ENCODE measurements around the gene SLC25A24. TPM values are rescaled to one million over a fixed set of nuclear protein-coding genes. Genes with fewer than 3 reads are reported as not detected.

The SLC25A24 gene
- total and polyA plus RNA-seq, 9 of the 15 experiments (the other 6 are each of a cell fraction or from before 2014, with no cell fraction given), result 6.9 to 34.9 (median 25.4) TPM

DNA sequence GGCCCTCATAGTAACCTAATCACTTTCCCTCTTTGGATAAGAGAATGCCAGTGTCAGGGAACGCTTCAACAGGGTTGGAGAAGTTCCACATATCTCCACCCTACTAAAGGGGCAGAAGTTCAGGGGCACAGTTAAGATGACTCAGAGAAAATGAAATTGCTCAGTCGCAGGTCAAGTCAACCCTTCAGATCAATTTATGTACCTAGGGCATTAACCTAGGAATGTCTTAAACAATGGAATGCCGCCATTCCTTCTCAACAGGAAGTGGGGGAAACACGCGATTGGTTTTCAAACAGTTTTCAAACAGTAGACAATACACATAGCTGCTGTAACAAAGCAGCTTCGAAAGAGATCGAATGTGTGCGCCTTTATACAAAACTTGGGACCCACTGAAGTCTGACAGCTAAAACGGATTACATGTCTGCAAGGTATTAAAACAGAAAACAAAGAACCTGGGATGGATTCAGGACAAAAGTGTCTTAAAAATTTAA lies 897 bp downstream of the SLC25A24 start (continued):
- no peak for TF ChIP-seq RCOR1 (IDR thresholded peaks at IDR 0.05; ENCODE audit: borderline replicate concordance in 1 of 2, low read depth in 2 of 2, low read length in 2 of 2)
- TF ChIP-seq ZNF668 (CRISPR knock-in tag; IDR thresholded peaks at IDR 0.05), result no peak
- peak; percentile 47; the same call in 1 of the 2 replicates for TF ChIP-seq BRD4 (IDR thresholded peaks at IDR 0.05)
- no peak for TF ChIP-seq TEAD1 (CRISPR knock-in tag; IDR thresholded peaks at IDR 0.05)
- TF ChIP-seq ZNF12 (CRISPR knock-in tag; IDR thresholded peaks at IDR 0.05), result peak; percentile 90
- TF ChIP-seq ZNF589 (CRISPR knock-in tag; IDR thresholded peaks at IDR 0.05; ENCODE audit: low read depth), result no peak
- TF ChIP-seq POLR2H (tag; IDR thresholded peaks at IDR 0.05; ENCODE audit: low read depth), result no peak
- TF ChIP-seq JUND (IDR thresholded peaks at IDR 0.05; ENCODE audit: borderline replicate concordance, low read depth, low read length), result 0 out of 2 replicates have a peak, but pooled peaks have one; percentile 21
- TF ChIP-seq JUND (tag; IDR thresholded peaks at IDR 0.05; ENCODE audit: borderline replicate concordance, low read depth, low read length), result 0 out of 3 replicates have a peak, but pooled peaks have one; percentile 35
- TF ChIP-seq U2AF2 (optimal IDR thresholded peaks at IDR 0.05; ENCODE audit: low read depth, low read length), result no peak
- TF ChIP-seq ATF7 (IDR thresholded peaks at IDR 0.05), result no peak
- TF ChIP-seq BHLHE40 (IDR thresholded peaks at IDR 0.05; ENCODE audit: low read length), result no peak
- no peak for TF ChIP-seq ETV5 (CRISPR knock-in tag; IDR thresholded peaks at IDR 0.05; ENCODE audit: low read depth)
- TF ChIP-seq, protein P1, sequence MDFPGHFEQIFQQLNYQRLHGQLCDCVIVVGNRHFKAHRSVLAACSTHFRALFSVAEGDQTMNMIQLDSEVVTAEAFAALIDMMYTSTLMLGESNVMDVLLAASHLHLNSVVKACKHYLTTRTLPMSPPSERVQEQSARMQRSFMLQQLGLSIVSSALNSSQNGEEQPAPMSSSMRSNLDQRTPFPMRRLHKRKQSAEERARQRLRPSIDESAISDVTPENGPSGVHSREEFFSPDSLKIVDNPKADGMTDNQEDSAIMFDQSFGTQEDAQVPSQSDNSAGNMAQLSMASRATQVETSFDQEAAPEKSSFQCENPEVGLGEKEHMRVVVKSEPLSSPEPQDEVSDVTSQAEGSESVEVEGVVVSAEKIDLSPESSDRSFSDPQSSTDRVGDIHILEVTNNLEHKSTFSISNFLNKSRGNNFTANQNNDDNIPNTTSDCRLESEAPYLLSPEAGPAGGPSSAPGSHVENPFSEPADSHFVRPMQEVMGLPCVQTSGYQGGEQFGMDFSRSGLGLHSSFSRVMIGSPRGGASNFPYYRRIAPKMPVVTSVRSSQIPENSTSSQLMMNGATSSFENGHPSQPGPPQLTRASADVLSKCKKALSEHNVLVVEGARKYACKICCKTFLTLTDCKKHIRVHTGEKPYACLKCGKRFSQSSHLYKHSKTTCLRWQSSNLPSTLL (IDR thresholded peaks at IDR 0.05), result no peak
- TF ChIP-seq, protein P2, sequence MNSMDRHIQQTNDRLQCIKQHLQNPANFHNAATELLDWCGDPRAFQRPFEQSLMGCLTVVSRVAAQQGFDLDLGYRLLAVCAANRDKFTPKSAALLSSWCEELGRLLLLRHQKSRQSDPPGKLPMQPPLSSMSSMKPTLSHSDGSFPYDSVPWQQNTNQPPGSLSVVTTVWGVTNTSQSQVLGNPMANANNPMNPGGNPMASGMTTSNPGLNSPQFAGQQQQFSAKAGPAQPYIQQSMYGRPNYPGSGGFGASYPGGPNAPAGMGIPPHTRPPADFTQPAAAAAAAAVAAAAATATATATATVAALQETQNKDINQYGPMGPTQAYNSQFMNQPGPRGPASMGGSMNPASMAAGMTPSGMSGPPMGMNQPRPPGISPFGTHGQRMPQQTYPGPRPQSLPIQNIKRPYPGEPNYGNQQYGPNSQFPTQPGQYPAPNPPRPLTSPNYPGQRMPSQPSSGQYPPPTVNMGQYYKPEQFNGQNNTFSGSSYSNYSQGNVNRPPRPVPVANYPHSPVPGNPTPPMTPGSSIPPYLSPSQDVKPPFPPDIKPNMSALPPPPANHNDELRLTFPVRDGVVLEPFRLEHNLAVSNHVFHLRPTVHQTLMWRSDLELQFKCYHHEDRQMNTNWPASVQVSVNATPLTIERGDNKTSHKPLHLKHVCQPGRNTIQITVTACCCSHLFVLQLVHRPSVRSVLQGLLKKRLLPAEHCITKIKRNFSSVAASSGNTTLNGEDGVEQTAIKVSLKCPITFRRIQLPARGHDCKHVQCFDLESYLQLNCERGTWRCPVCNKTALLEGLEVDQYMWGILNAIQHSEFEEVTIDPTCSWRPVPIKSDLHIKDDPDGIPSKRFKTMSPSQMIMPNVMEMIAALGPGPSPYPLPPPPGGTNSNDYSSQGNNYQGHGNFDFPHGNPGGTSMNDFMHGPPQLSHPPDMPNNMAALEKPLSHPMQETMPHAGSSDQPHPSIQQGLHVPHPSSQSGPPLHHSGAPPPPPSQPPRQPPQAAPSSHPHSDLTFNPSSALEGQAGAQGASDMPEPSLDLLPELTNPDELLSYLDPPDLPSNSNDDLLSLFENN (IDR thresholded peaks at IDR 0.05; ENCODE audit: low read depth in 2 of 2, low read length in 2 of 2), result no peak
- TF ChIP-seq ELF4 (CRISPR knock-in tag; IDR thresholded peaks at IDR 0.05), result no peak
- no peak for TF ChIP-seq ZBTB7A (IDR thresholded peaks at IDR 0.05; ENCODE audit: borderline replicate concordance, control insufficient read depth, low read depth, low read length)
- TF ChIP-seq, protein P3, sequence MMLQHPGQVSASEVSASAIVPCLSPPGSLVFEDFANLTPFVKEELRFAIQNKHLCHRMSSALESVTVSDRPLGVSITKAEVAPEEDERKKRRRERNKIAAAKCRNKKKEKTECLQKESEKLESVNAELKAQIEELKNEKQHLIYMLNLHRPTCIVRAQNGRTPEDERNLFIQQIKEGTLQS (IDR thresholded peaks at IDR 0.05), result 0 out of 2 replicates have a peak, but pooled peaks have one; percentile 24
- TF ChIP-seq, protein P3 (CRISPR knock-in tag; conservative IDR thresholded peaks at IDR 0.05), result no peak
- TF ChIP-seq, protein P4, sequence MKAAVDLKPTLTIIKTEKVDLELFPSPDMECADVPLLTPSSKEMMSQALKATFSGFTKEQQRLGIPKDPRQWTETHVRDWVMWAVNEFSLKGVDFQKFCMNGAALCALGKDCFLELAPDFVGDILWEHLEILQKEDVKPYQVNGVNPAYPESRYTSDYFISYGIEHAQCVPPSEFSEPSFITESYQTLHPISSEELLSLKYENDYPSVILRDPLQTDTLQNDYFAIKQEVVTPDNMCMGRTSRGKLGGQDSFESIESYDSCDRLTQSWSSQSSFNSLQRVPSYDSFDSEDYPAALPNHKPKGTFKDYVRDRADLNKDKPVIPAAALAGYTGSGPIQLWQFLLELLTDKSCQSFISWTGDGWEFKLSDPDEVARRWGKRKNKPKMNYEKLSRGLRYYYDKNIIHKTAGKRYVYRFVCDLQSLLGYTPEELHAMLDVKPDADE (conservative IDR thresholded peaks at IDR 0.05; ENCODE audit: control insufficient read depth, low read depth, low read length), result no peak
- no peak for TF ChIP-seq NUFIP1 (IDR thresholded peaks at IDR 0.05; ENCODE audit: partially characterized antibody)
- TF ChIP-seq IRF2 (CRISPR knock-in tag; IDR thresholded peaks at IDR 0.05), result no peak

Measured in K562 (cell line).